ENCODE data around the gene FHOD3.

The FHOD3 gene

DNA sequence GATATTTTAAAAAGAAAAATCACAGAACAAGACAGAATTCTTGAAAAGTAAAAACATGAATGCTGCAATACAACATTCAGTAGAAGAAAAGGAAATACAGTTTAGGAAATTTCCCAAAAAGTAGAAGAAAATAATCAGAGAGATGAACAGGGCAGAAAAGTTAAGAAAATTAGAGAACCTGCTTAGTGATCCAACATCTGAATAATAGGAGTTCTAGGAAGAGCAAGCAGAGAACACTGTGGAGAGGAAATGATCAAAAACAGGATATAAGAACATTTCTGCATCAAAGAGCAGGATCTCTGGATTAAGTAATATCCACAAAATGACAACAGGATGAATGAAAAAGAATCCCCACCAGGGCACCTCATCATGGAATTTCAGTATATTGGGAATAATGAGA is 8.8 kb upstream of the FHOD3 start:
- TF ChIP-seq YY1 (IDR thresholded peaks at IDR 0.05; ENCODE audit: low read depth) (no peak), CREB1 (IDR thresholded peaks at IDR 0.05; ENCODE audit: low read depth) (no peak), FOXM1 (IDR thresholded peaks at IDR 0.05; ENCODE audit: borderline replicate concordance, low read depth) (no peak), TCF12 (IDR thresholded peaks at IDR 0.05; ENCODE audit: low read depth) (no peak), EGR1 (IDR thresholded peaks at IDR 0.05) (no peak), NFIC (IDR thresholded peaks at IDR 0.05) (no peak), EP300 (IDR thresholded peaks at IDR 0.05; ENCODE audit: borderline replicate concordance) (no peak), ZBTB7A (IDR thresholded peaks at IDR 0.05; ENCODE audit: low read depth) (no peak), TEAD4 (IDR thresholded peaks at IDR 0.05) (no peak), CEBPB (IDR thresholded peaks at IDR 0.05) (no peak), RAD21 (IDR thresholded peaks at IDR 0.05; ENCODE audit: low read depth) (no peak), TAF1 (IDR thresholded peaks at IDR 0.05; ENCODE audit: low read depth) (no peak)
- TF ChIP-seq, protein P1, sequence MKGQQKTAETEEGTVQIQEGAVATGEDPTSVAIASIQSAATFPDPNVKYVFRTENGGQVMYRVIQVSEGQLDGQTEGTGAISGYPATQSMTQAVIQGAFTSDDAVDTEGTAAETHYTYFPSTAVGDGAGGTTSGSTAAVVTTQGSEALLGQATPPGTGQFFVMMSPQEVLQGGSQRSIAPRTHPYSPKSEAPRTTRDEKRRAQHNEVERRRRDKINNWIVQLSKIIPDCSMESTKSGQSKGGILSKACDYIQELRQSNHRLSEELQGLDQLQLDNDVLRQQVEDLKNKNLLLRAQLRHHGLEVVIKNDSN (IDR thresholded peaks at IDR 0.05): no peak
- TF ChIP-seq, protein P2, sequence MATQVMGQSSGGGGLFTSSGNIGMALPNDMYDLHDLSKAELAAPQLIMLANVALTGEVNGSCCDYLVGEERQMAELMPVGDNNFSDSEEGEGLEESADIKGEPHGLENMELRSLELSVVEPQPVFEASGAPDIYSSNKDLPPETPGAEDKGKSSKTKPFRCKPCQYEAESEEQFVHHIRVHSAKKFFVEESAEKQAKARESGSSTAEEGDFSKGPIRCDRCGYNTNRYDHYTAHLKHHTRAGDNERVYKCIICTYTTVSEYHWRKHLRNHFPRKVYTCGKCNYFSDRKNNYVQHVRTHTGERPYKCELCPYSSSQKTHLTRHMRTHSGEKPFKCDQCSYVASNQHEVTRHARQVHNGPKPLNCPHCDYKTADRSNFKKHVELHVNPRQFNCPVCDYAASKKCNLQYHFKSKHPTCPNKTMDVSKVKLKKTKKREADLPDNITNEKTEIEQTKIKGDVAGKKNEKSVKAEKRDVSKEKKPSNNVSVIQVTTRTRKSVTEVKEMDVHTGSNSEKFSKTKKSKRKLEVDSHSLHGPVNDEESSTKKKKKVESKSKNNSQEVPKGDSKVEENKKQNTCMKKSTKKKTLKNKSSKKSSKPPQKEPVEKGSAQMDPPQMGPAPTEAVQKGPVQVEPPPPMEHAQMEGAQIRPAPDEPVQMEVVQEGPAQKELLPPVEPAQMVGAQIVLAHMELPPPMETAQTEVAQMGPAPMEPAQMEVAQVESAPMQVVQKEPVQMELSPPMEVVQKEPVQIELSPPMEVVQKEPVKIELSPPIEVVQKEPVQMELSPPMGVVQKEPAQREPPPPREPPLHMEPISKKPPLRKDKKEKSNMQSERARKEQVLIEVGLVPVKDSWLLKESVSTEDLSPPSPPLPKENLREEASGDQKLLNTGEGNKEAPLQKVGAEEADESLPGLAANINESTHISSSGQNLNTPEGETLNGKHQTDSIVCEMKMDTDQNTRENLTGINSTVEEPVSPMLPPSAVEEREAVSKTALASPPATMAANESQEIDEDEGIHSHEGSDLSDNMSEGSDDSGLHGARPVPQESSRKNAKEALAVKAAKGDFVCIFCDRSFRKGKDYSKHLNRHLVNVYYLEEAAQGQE (IDR thresholded peaks at IDR 0.05; ENCODE audit: low read depth): no peak
- TF ChIP-seq, protein P3, sequence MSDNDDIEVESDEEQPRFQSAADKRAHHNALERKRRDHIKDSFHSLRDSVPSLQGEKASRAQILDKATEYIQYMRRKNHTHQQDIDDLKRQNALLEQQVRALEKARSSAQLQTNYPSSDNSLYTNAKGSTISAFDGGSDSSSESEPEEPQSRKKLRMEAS (IDR thresholded peaks at IDR 0.05): no peak

DNA sequence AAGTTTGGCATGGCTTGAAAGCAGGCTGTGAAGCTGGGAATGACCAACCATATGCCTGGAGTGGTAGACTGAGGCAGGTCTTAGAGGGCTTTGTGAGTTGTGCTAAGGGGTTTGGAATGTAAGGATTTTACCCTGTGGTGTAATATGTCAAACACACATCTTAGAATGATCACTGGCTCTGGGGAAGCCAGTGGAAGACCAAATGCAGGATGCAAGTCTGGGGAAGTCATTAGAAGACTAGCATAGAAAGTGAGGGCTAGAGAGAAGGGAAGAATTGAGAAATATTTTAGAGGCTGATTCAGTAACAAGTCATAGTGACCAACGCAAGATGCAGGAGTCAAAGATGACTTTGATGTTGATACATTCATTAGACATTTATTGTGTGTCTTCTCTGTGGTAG is 3.5 kb upstream of the FHOD3 start:
- no peak for TF ChIP-seq CEBPB (IDR thresholded peaks at IDR 0.05)
- TF ChIP-seq TAF1 (IDR thresholded peaks at IDR 0.05; ENCODE audit: low read depth): no peak
- TF ChIP-seq NFIC (IDR thresholded peaks at IDR 0.05): no peak
- TF ChIP-seq, protein P3 (IDR thresholded peaks at IDR 0.05): no peak
- TF ChIP-seq TEAD4 (IDR thresholded peaks at IDR 0.05): no peak
- no peak for TF ChIP-seq RAD21 (IDR thresholded peaks at IDR 0.05; ENCODE audit: low read depth)
- no peak for TF ChIP-seq EP300 (IDR thresholded peaks at IDR 0.05; ENCODE audit: borderline replicate concordance)
- TF ChIP-seq EGR1 (IDR thresholded peaks at IDR 0.05): no peak
- TF ChIP-seq, protein P1 (IDR thresholded peaks at IDR 0.05): no peak
- TF ChIP-seq TCF12 (IDR thresholded peaks at IDR 0.05; ENCODE audit: low read depth): no peak
- TF ChIP-seq, protein P2 (IDR thresholded peaks at IDR 0.05; ENCODE audit: low read depth): no peak
- TF ChIP-seq YY1 (IDR thresholded peaks at IDR 0.05; ENCODE audit: low read depth): no peak
- TF ChIP-seq ZBTB7A (IDR thresholded peaks at IDR 0.05; ENCODE audit: low read depth): no peak
- no peak for TF ChIP-seq FOXM1 (IDR thresholded peaks at IDR 0.05; ENCODE audit: borderline replicate concordance, low read depth)
- TF ChIP-seq CREB1 (IDR thresholded peaks at IDR 0.05; ENCODE audit: low read depth): no peak

DNA sequence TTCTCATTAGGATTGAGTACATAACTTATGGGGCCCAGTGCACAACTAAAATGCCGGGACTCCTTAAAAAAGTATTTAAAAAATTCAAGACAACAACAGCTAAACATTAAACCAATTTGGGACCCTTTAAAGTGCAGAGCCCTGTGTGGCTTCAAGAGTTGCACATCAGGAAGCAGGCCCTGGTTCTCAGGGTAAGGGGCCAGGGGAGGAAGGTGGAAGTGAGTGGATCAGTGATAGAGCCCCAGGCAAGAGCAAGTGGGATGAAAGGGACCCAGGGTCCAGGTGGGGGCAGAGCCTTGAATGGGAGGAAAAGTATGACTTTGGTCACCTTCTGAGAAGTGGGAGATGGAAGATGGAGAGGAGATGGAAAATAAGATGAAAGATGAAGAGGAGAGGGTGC is 2.3 kb upstream of the FHOD3 start:
- TF ChIP-seq, protein P3 (IDR thresholded peaks at IDR 0.05): no peak
- TF ChIP-seq, protein P1 (IDR thresholded peaks at IDR 0.05): no peak
- no peak for TF ChIP-seq TAF1 (IDR thresholded peaks at IDR 0.05; ENCODE audit: low read depth)
- no peak for TF ChIP-seq YY1 (IDR thresholded peaks at IDR 0.05; ENCODE audit: low read depth)
- TF ChIP-seq, protein P2 (IDR thresholded peaks at IDR 0.05; ENCODE audit: low read depth): no peak
- TF ChIP-seq NFIC (IDR thresholded peaks at IDR 0.05): no peak
- TF ChIP-seq TCF12 (IDR thresholded peaks at IDR 0.05; ENCODE audit: low read depth): no peak
- no peak for TF ChIP-seq CREB1 (IDR thresholded peaks at IDR 0.05; ENCODE audit: low read depth)
- no peak for TF ChIP-seq FOXM1 (IDR thresholded peaks at IDR 0.05; ENCODE audit: borderline replicate concordance, low read depth)
- TF ChIP-seq EP300 (IDR thresholded peaks at IDR 0.05; ENCODE audit: borderline replicate concordance): no peak
- TF ChIP-seq RAD21 (IDR thresholded peaks at IDR 0.05; ENCODE audit: low read depth): no peak
- TF ChIP-seq TEAD4 (IDR thresholded peaks at IDR 0.05): no peak
- TF ChIP-seq EGR1 (IDR thresholded peaks at IDR 0.05): no peak

Measured in Ishikawa (cell line).